A673 (cell line): ENCODE data around the gene RACK1. TPM values are rescaled to one million over a fixed set of nuclear protein-coding genes. Genes with fewer than 3 reads are reported as not detected.

ENCODE experiments used
- BruUV-seq: library from RNA; stranded (reverse); fragments of 400-500 nt; replicated peaks from 2 replicates; lab custom pipeline; 2021; lab: Mats Ljungman, UMichigan
- CTCF ChIA-PET: fragments of 300-600 bp; sonication (Branson Sonifier 250); formaldehyde crosslinking; loops from one replicate; lab custom pipeline; 2022; ENCODE audit warnings: antibody characterized with exemption; lab: Charles Lee
- POLR2A ChIA-PET: fragments of 300-600 bp; sonication (Branson Sonifier 250); formaldehyde crosslinking; loops from one replicate; lab custom pipeline; 2022; ENCODE audit warnings: antibody characterized with exemption; ENCODE audit not compliant: low non-redundant PET; lab: Charles Lee
- DNase-seq: peaks from one replicate; pipeline ENCODE4 v3.0.0-alpha.2; 2015; ENCODE audit warnings: low spot score
- H3K27ac ChIP-seq: fragments of 200-600 bp; sonication (generic); 2 replicates; pipeline ENCODE4 v1.5.1; 2016; ENCODE audit warnings: mixed run types, low read depth, mild to moderate bottlenecking, mixed read lengths, antibody characterized with exemption, low read length; ENCODE audit not compliant: poor library complexity, severe bottlenecking
- H3K27me3 ChIP-seq: fragments of 200-600 bp; sonication (generic); replicated peaks from 2 replicates; pipeline ENCODE4 v1.6.1; 2017; ENCODE audit warnings: mixed run types, low read depth, mild to moderate bottlenecking, mixed read lengths, antibody characterized with exemption, low read length; ENCODE audit not compliant: insufficient read depth, poor library complexity
- H3K36me3 ChIP-seq: fragments of 200-600 bp; sonication (generic); 2 replicates; pipeline ENCODE4 v1.6.1; 2016; ENCODE audit warnings: mixed run types, mild to moderate bottlenecking, mixed read lengths, antibody characterized with exemption, low read length; ENCODE audit not compliant: insufficient read depth, poor library complexity, severe bottlenecking
- H3K4me1 ChIP-seq: fragments of 200-600 bp; sonication (generic); 2 replicates; pipeline ENCODE4 v1.6.1; 2017; ENCODE audit warnings: mixed run types, mild to moderate bottlenecking, mixed read lengths, antibody characterized with exemption, low read length; ENCODE audit not compliant: insufficient read depth, poor library complexity, severe bottlenecking
- H3K4me3 ChIP-seq: fragments of 200-600 bp; sonication (generic); 2 replicates; pipeline ENCODE4 v1.5.1; 2016; ENCODE audit warnings: low read depth, mixed run types, mild to moderate bottlenecking, mixed read lengths, low read length; ENCODE audit not compliant: poor library complexity, severe bottlenecking
- H3K9me3 ChIP-seq: fragments of 200-600 bp; sonication (generic); 2 replicates; pipeline ENCODE4 v1.6.1; 2016; ENCODE audit warnings: mixed run types, low read depth, mild to moderate bottlenecking, mixed read lengths, antibody characterized with exemption, low read length; ENCODE audit not compliant: poor library complexity, severe bottlenecking
- EZH2 ChIP-seq: fragments of 200-600 bp; sonication (generic); IDR thresholded peaks from 2 replicates; pipeline ENCODE4 v1.6.1; 2017; ENCODE audit warnings: borderline replicate concordance, low read depth, mild to moderate bottlenecking, mixed read lengths, antibody characterized with exemption, low read length; ENCODE audit not compliant: poor library complexity, severe bottlenecking
- intact Hi-C: fragments of 100-400 bp; cut with micrococcal nuclease; formaldehyde crosslinking; loops from one replicate; pipeline ENCODE4 v1.10.0; 2022; ENCODE audit not compliant: unreplicated experiment
- total RNA-seq: library from RNA; stranded (reverse); gene quantifications from 2 replicates; pipeline ENCODE4 v1.2.3, GENCODE V29; 2021
- TF ChIP-seq, protein P1 (sequence below): fragments of 300-800, 200-600 bp; sonication (generic); conservative IDR thresholded peaks from 2 replicates; pipeline ENCODE4 v1.5.1; 2017; ENCODE audit warnings: low read depth, mild to moderate bottlenecking, antibody characterized with exemption, low read length, moderate library complexity, mixed read lengths

Gene RACK1
- total RNA-seq, 1 experiment from 2014 or later: 1,719 TPM

DNA sequence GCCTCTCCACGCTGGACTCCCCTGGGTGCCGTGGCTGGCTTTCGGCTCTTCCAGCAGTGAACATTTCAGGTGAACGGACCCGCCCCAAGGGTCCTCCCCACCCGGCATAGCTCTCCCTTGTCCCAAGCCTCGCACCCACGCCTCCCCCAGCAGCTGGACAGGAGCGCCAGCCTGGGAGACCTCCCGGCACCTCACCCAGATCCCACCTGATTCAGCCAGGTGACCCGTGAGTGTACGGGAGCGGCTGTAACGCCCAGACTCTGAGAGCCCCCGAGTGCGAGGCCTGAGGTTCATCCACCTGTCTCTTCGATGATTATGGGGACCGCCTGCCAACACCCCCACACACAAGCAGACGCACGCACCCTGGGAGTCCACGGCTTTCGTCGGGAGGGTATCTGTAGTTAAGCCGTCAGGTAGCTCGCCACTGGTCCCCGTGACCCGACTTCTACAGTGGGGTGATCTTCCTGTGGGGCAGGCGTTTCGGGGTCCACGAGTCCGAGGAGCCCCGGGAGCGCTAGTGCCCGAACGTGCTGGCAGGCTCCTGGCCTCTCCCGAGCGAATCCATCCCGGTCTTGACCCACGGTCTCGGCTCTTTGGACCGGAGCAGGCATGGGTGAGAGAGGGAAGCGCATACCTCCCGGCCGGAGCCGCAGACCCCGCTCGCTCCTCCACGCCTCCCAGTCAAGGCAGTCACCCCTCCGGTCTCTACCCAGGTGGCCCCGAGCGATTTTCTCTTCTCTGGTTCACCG is 53.6 kb downstream of the RACK1 start:
- BruUV-seq: no TSS peak
- ChIA-PET POLR2A (no interaction called here), CTCF (no interaction called here)
- Histone ChIP-seq H3K27ac (no peak overlapping the region), H3K9me3 (no peaks in the 10 kb centered on the region), H3K4me3 (peak overlapping the region; percentile 71), H3K36me3 (no peaks in the 10 kb centered on the region), H3K27me3 (no peaks in the 10 kb centered on the region), H3K4me1 (no peaks in the 10 kb centered on the region)
- TF ChIP-seq, protein P1, sequence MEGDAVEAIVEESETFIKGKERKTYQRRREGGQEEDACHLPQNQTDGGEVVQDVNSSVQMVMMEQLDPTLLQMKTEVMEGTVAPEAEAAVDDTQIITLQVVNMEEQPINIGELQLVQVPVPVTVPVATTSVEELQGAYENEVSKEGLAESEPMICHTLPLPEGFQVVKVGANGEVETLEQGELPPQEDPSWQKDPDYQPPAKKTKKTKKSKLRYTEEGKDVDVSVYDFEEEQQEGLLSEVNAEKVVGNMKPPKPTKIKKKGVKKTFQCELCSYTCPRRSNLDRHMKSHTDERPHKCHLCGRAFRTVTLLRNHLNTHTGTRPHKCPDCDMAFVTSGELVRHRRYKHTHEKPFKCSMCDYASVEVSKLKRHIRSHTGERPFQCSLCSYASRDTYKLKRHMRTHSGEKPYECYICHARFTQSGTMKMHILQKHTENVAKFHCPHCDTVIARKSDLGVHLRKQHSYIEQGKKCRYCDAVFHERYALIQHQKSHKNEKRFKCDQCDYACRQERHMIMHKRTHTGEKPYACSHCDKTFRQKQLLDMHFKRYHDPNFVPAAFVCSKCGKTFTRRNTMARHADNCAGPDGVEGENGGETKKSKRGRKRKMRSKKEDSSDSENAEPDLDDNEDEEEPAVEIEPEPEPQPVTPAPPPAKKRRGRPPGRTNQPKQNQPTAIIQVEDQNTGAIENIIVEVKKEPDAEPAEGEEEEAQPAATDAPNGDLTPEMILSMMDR: no peak
- TF ChIP-seq EZH2: no peak
- DNase-seq: no peak
- intact Hi-C loops: loop anchor here (1.0 kb wide), 1 partner anchor 32 kb away; no protein-coding TSS in a partner anchor

DNA sequence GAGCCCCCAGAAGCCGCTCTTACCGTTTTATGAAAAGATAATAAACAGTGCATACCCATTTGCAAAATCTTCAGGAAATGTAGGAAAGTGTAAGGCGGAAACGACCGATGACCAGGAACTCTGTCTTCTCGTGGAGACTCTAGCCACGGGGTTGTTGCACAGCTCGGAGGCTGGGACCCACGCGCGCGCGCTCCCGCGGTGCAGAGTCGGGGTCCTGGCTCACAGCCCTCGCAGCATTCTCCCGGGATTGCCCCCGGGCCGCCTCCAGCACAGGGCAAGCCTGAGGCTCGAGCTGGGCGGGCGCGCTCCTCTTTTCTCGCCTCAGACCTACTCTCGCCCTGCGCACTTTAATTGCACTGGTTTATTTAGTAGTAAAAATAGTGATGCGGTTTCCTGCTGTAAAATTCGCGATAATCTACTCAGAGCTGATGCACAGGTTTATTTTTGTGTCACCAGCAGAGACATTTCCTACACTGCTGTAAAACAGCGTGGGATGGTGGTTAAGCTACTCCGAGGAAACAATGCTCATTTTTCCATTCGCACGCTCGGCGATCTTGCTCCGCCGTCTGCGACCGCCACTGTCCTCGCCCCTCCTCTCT is 54.2 kb downstream of the RACK1 start:
- Histone ChIP-seq H3K4me3 (peak overlapping the region; percentile 71), H3K27ac (peak overlapping the region; percentile 81), H3K27me3 (no peaks in the 10 kb centered on the region), H3K4me1 (peaks cover 5% of the 10 kb centered on the region), H3K9me3 (no peaks in the 10 kb centered on the region), H3K36me3 (no peaks in the 10 kb centered on the region)
- TF ChIP-seq, protein P1: no peak
- TF ChIP-seq EZH2: no peak
- no TSS peak for BruUV-seq
- DNase-seq: peak; percentile 50
- intact Hi-C loops: loop anchor here (1.0 kb wide), 1 partner anchor 33 kb away; no protein-coding TSS in a partner anchor
- POLR2A ChIA-PET: no interaction called here
- CTCF ChIA-PET: interaction anchor here (0.6 kb wide), 1 partner anchor 18 kb away, joined by 4 read pairs; no protein-coding TSS in a partner anchor

DNA sequence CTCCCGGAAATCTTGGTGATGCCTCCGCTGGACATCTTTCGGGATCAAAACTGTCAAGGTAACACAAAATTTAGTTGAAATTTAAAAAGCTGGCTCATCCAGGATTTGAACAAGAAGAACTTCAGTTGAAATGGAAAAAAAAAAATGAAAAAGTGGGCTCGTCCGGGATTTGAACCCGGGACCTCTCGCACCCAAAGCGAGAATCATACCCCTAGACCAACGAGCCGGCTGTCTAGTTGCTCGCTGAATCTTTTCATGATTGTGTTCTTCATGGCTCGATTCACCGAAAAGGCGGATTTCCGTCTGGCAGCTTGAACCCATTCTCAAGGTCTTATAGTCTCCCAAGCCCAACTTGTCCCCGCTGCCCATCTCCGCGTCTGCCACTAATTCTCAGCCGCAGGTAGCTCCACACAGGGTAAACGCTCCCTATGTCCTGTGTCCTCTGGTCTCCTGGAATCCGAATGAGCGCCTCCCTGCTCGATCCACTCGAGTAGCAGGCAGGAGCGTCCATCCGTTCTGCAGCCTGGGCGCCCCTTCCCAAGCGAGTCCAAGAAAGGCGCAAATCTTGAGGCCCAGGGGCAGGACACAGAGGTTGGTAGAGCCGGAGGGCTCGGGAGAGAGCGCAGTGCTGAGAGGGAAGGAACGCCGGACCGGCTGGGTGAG is 54.9 kb downstream of the RACK1 start:
- H3K36me3 ChIP-seq: no peaks in the 10 kb centered on the region
- peak overlapping the region; percentile 81 for H3K27ac ChIP-seq
- H3K9me3 ChIP-seq: no peaks in the 10 kb centered on the region
- H3K27me3 ChIP-seq: no peaks in the 10 kb centered on the region
- TF ChIP-seq, protein P1: 0 out of 2 replicates have a peak, but pooled peaks have one; percentile 9
- TF ChIP-seq EZH2: no peak
- ChIA-PET CTCF (no interaction called here), POLR2A (no interaction called here)
- no TSS peak for BruUV-seq
- DNase-seq: peak; percentile 82
- H3K4me3 ChIP-seq: peak overlapping the region; percentile 71
- intact Hi-C loops: loop anchor here (1.0 kb wide), 2 partner anchors 18 to 33 kb away; no protein-coding TSS in a partner anchor
- peaks cover 6% of the 10 kb centered on the region for H3K4me1 ChIP-seq
